Fibroblast of lung (primary cell): Measurements from ENCODE around the gene TTC39B.

ENCODE experiments used
- EZH2 ChIP-seq: IDR thresholded peaks from 2 replicates; pipeline ENCODE4 v1.5.1; 2012; ENCODE audit warnings: low read length, control low read depth, mild to moderate bottlenecking; ENCODE audit errors: missing control alignments
- TF ChIP-seq, protein P1 (sequence below), 2 donors: IDR thresholded peaks in 1 of 2; conservative IDR thresholded peaks in 1 of 2; 1 replicate in 1 of 2; 2 replicates in 1 of 2; pipeline ENCODE4 v1.5.1; 2011 to 2012; ENCODE audit warnings: low read length in 2 of 2, control low read depth in 1 of 2, inconsistent platforms in 1 of 2, low read depth in 1 of 2, mild to moderate bottlenecking in 1 of 2

DNA sequence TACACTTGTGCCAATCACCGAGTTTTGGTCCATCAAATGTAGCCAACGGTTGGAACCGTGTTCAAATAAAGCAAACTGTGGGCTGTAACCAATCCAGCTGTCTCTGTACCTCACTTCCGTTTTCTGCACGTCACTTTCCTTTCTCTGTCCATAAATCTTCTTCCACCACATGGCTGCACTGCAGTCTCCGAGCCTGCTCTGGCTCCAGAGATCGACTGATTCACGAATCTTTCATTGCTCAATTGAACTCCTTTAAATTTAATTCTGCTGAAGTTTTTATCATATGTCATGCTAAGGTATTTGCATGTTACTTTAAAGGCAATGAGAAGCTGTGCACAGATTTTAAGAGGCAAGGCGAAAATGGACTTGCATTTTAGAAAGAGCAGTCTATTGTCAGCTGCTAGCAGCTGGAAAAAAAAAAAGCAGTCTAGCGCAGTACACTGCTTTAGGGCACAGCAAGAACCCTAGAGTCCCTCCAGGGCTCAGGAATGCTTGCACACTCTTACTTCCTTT lies 13.2 kb downstream of the TTC39B start:
- TF ChIP-seq, protein P1, sequence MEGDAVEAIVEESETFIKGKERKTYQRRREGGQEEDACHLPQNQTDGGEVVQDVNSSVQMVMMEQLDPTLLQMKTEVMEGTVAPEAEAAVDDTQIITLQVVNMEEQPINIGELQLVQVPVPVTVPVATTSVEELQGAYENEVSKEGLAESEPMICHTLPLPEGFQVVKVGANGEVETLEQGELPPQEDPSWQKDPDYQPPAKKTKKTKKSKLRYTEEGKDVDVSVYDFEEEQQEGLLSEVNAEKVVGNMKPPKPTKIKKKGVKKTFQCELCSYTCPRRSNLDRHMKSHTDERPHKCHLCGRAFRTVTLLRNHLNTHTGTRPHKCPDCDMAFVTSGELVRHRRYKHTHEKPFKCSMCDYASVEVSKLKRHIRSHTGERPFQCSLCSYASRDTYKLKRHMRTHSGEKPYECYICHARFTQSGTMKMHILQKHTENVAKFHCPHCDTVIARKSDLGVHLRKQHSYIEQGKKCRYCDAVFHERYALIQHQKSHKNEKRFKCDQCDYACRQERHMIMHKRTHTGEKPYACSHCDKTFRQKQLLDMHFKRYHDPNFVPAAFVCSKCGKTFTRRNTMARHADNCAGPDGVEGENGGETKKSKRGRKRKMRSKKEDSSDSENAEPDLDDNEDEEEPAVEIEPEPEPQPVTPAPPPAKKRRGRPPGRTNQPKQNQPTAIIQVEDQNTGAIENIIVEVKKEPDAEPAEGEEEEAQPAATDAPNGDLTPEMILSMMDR (conservative IDR thresholded peaks at IDR 0.05 in 1 of 2, IDR thresholded peaks at IDR 0.05 in 1 of 2; ENCODE audit: low read depth in 1 of 2, low read length in 2 of 2), result no peak
- no peak for TF ChIP-seq EZH2
